Smooth muscle cell (in vitro differentiated cells): ENCODE results near the gene MAGEE1. TPM values are rescaled to one million over a fixed set of nuclear protein-coding genes. Genes with fewer than 3 reads are reported as not detected.

Experiments
- DNase-seq: peaks from one replicate; lab custom pipeline; 2025; ENCODE audit not compliant: unreplicated experiment; lab: John Stamatoyannopoulos, UW
- H2AFZ ChIP-seq: fragments of 200-600 bp; sonication (generic); 2 replicates; pipeline ENCODE4 v1.6.0; 2016; ENCODE audit warnings: antibody characterized with exemption, low read depth, mild to moderate bottlenecking
- H3F3A ChIP-seq: fragments of 200-600 bp; sonication (generic); 2 replicates; pipeline ENCODE4 v1.6.0; 2017; ENCODE audit warnings: antibody characterized with exemption, low read depth
- H3K27ac ChIP-seq: fragments of 200-600 bp; sonication (generic); 2 replicates; pipeline ENCODE4 v1.5.1; 2016; ENCODE audit warnings: low read depth, mild to moderate bottlenecking
- H3K27me3 ChIP-seq: fragments of 200-600 bp; sonication (generic); 2 replicates; pipeline ENCODE4 v1.6.1; 2016; ENCODE audit warnings: low read depth, mild to moderate bottlenecking
- H3K36me3 ChIP-seq: fragments of 200-600 bp; sonication (generic); 2 replicates; pipeline ENCODE4 v1.5.1; 2016; ENCODE audit warnings: low read depth
- H3K4me1 ChIP-seq: fragments of 200-600 bp; sonication (generic); 2 replicates; pipeline ENCODE4 v1.5.1; 2016; ENCODE audit warnings: low read depth
- H3K4me2 ChIP-seq: fragments of 200-600 bp; sonication (generic); 2 replicates; pipeline ENCODE4 v1.6.0; 2016; ENCODE audit warnings: mild to moderate bottlenecking
- H3K4me3 ChIP-seq: fragments of 200-600 bp; sonication (generic); 2 replicates; pipeline ENCODE4 v1.5.1; 2016; ENCODE audit warnings: mild to moderate bottlenecking
- H3K79me2 ChIP-seq: fragments of 200-600 bp; sonication (generic); 2 replicates; pipeline ENCODE4 v1.6.0; 2016; ENCODE audit warnings: low read depth, mild to moderate bottlenecking
- H3K9ac ChIP-seq: fragments of 200-600 bp; sonication (generic); 2 replicates; pipeline ENCODE4 v1.6.0; 2016; ENCODE audit warnings: low read depth
- H3K9me3 ChIP-seq: fragments of 200-600 bp; sonication (generic); replicated peaks from 2 replicates; pipeline ENCODE4 v1.5.1; 2016; ENCODE audit warnings: low read depth
- H4K20me1 ChIP-seq: fragments of 200-600 bp; sonication (generic); 2 replicates; pipeline ENCODE4 v1.6.0; 2016; ENCODE audit warnings: low read depth
- CTCF ChIP-seq: fragments of 200-600 bp; sonication (generic); IDR thresholded peaks from 2 replicates; pipeline ENCODE4 v1.5.1; 2017; ENCODE audit warnings: borderline replicate concordance, mild to moderate bottlenecking, antibody characterized with exemption; ENCODE audit not compliant: insufficient read depth, poor library complexity, severe bottlenecking
- WGBS: methylation state at CpG from one replicate; pipeline ENCODE4 v1.1.7; 2016; ENCODE audit warnings: low lambda C conversion rate; 5-methylcytosine and 5-hydroxymethylcytosine counted together
- polyA plus RNA-seq: library from polyadenylated mRNA; unstranded; fragments of >200 nt; fragmentation: Nextera tagmentation; extraction: Ambion mirVana; gene quantifications from 2 replicates; pipeline ENCODE4 v1.2.1, GENCODE V29; 2016
- total RNA-seq: library from RNA; depleted of rRNA; stranded (reverse); fragments of >200 nt; gene quantifications from 2 replicates; pipeline ENCODE4 v1.2.3, GENCODE V29; 2014

Gene MAGEE1
- total and polyA plus RNA-seq, 2 experiments from 2014 or later, result 0.15 to 0.81 TPM

GRCh38 chrX:76428243-76429130 is 977 bp downstream of the MAGEE1 start:
- WGBS, result 45% methylated on average over 49 of the region's 60 CpGs
- Histone ChIP-seq H3K9ac (no peak overlapping the region), H3K4me2 (peak overlapping the region; percentile 84), H3F3A (no peaks in the 10 kb centered on the region), H3K9me3 (no peaks in the 10 kb centered on the region), H3K4me3 (peak overlapping the region; percentile 67), H3K4me1 (no peaks in the 10 kb centered on the region), H3K36me3 (no peaks in the 10 kb centered on the region), H2AFZ (peak overlapping the region; percentile 87), H3K79me2 (no peaks in the 10 kb centered on the region), H4K20me1 (no peaks in the 10 kb centered on the region), H3K27ac (no peak overlapping the region), H3K27me3 (no peaks in the 10 kb centered on the region)
- no peak for TF ChIP-seq CTCF
- DNase-seq, result no peak

DNA sequence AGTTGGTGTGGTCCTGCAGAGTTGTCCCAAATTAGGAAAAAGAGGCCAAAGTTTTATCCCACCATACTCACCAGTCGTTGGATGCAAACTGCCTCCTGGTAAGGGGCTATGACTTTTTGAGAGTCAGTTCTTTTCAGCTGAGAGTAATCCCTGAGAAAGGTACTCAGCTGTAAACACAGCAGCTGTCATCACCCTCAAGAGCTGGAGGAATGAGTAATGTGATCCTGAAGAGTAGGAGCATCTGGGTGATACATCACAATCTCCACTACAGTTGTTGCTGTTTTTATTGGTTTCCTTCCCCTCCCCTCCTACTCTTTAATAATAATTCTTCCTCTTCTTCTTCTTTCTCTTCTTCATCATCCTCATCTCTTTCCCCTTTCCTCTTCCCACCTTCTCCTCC is 5.7 kb downstream of the MAGEE1 start:
- Histone ChIP-seq H3K4me2 (no peak overlapping the region), H3K79me2 (no peaks in the 10 kb centered on the region), H3K9ac (no peak overlapping the region), H3K9me3 (no peaks in the 10 kb centered on the region), H2AFZ (no peak overlapping the region), H3K27ac (no peak overlapping the region), H3K4me1 (no peaks in the 10 kb centered on the region), H4K20me1 (no peaks in the 10 kb centered on the region), H3K4me3 (no peak overlapping the region), H3K27me3 (no peaks in the 10 kb centered on the region), H3K36me3 (no peaks in the 10 kb centered on the region), H3F3A (no peaks in the 10 kb centered on the region)
- no peak for DNase-seq
- WGBS, result 57% methylated on average over 1 of the region's 1 CpG
- no peak for TF ChIP-seq CTCF

DNA sequence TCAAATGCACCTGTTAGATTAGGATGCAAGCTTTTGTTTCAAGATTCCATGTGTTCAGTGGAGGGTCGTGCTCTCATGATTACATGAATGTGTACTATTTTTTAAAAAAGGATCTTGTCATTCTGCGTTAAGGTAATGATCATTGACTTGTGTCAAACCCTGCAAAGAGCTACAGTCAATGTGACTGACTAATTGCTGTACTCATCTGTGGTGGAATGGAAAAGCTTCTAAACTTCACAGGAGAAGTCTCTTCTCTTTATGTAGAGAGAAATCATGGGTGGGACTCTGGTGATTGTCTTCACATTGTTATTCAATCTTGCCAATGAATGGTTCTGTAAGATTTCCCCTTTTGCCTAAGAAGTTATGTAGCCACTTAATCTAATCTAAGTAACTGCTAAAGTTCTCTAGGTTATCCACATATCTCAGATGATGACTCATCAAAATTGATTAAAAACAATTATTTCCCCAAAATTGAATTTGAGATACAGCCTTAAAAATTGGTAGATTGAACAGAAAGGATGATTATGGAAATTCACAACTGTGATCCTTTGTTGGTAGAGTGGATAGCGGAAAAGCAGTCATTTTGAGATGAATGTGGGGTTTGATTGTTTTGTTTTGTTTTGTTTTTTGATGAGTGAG is 6.7 kb downstream of the MAGEE1 start:
- 62% methylated on average over 3 of the region's 3 CpGs for WGBS
- no peak for DNase-seq
- no peak overlapping the region for H3K27ac ChIP-seq
- no peaks in the 10 kb centered on the region for H3K9me3 ChIP-seq
- H3K27me3 ChIP-seq, result no peaks in the 10 kb centered on the region
- no peaks in the 10 kb centered on the region for H3K79me2 ChIP-seq
- no peak overlapping the region for H3K4me3 ChIP-seq
- no peak overlapping the region for H2AFZ ChIP-seq
- H3K4me1 ChIP-seq, result no peaks in the 10 kb centered on the region
- TF ChIP-seq CTCF, result no peak
- no peaks in the 10 kb centered on the region for H3F3A ChIP-seq
- no peaks in the 10 kb centered on the region for H3K36me3 ChIP-seq
- no peaks in the 10 kb centered on the region for H4K20me1 ChIP-seq
- no peak overlapping the region for H3K9ac ChIP-seq
- no peak overlapping the region for H3K4me2 ChIP-seq
